Caco-2 (cell line): Measurements from ENCODE around the gene ITPKC. TPM values are rescaled to one million over a fixed set of nuclear protein-coding genes. Genes with fewer than 3 reads are reported as not detected.

ENCODE experiments used
- BruUV-seq: library from RNA; stranded (reverse); fragments of 400-500 nt; replicated peaks from 2 replicates; lab custom pipeline; 2021; lab: Mats Ljungman, UMichigan
- CTCF ChIA-PET: fragments of 300-600 bp; sonication (Branson Sonifier 250); formaldehyde crosslinking; loops from one replicate; lab custom pipeline; 2022; ENCODE audit warnings: antibody characterized with exemption; lab: Charles Lee
- POLR2A ChIA-PET: fragments of 300-600 bp; sonication (Branson Sonifier 250); formaldehyde crosslinking; loops from one replicate; lab custom pipeline; 2022; ENCODE audit warnings: antibody characterized with exemption; lab: Charles Lee
- DNase-seq, 2 experiments: peaks; one replicate each; pipeline versions ENCODE4 v3.0.0 to v3.0.0-alpha.2; 2020 to 2022
- H3K27me3 ChIP-seq: replicated peaks from 2 replicates; pipeline ENCODE4 v1.6.0; 2011; ENCODE audit warnings: low read length; ENCODE audit not compliant: control insufficient read depth, insufficient read depth
- H3K36me3 ChIP-seq: 2 replicates; pipeline ENCODE4 v1.5.1; 2011; ENCODE audit warnings: low read length; ENCODE audit not compliant: control insufficient read depth, insufficient read depth
- H3K4me1 ChIP-seq: fragments of 250-450 bp; sonication (Bioruptor Pico); 2 replicates; pipeline ENCODE4 v1.5.1; 2020; ENCODE audit warnings: mild to moderate bottlenecking
- H3K4me3 ChIP-seq: 2 replicates; pipeline ENCODE4 v1.5.1; 2011; ENCODE audit warnings: low read depth, mild to moderate bottlenecking, control low read depth, low read length
- H3K9me3 ChIP-seq: fragments of 250-450 bp; sonication (Bioruptor Pico); 2 replicates; pipeline ENCODE4 v1.5.1; 2020; ENCODE audit warnings: mild to moderate bottlenecking, moderate library complexity
- H3K27ac Mint-ChIP-seq: one replicate; pipeline ENCODE4 v1.8.0; 2022; ENCODE audit warnings: mixed read lengths; ENCODE audit not compliant: unreplicated experiment
- H3K27me3 Mint-ChIP-seq: one replicate; pipeline ENCODE4 v1.8.0; 2022; ENCODE audit warnings: mixed read lengths; ENCODE audit not compliant: insufficient read depth, unreplicated experiment
- H3K36me3 Mint-ChIP-seq: one replicate; pipeline ENCODE4 v1.8.0; 2022; ENCODE audit warnings: mild to moderate bottlenecking, mixed read lengths; ENCODE audit not compliant: insufficient read depth, unreplicated experiment
- H3K4me1 Mint-ChIP-seq: one replicate; pipeline ENCODE4 v1.8.0; 2022; ENCODE audit warnings: low read depth, mixed read lengths; ENCODE audit not compliant: unreplicated experiment
- H3K4me3 Mint-ChIP-seq: one replicate; pipeline ENCODE4 v1.8.0; 2022; ENCODE audit warnings: mild to moderate bottlenecking, moderate library complexity, mixed read lengths; ENCODE audit not compliant: unreplicated experiment
- H3K9me3 Mint-ChIP-seq: one replicate; pipeline ENCODE4 v1.8.0; 2022; ENCODE audit warnings: mixed read lengths; ENCODE audit not compliant: unreplicated experiment
- CTCF ChIP-seq, 2 experiments: fragments of 200-600 bp in 1 of 2; IDR thresholded peaks; 1 replicate in 1 of 2; 2 replicates in 1 of 2; pipeline versions ENCODE4 v1.5.1 to v1.8.0; 2011 to 2022; ENCODE audit warnings: antibody characterized with exemption in 1 of 2, control low read depth in 1 of 2, inconsistent platforms in 1 of 2, low read depth in 1 of 2, low read length in 1 of 2, mild to moderate bottlenecking in 1 of 2, moderate library complexity in 1 of 2; ENCODE audit not compliant: insufficient read depth in 1 of 2, severe bottlenecking in 1 of 2, unreplicated experiment in 1 of 2
- intact Hi-C: fragments of 100-400 bp; cut with micrococcal nuclease; formaldehyde crosslinking; loops from one replicate; pipeline ENCODE4 v1.10.0; 2022; ENCODE audit not compliant: unreplicated experiment
- total RNA-seq: library from RNA; stranded (reverse); gene quantifications from 2 replicates; pipeline ENCODE4 v1.2.3, GENCODE V29; 2022

The ITPKC gene
- total RNA-seq, 1 experiment from 2014 or later, result 31.2 TPM

GRCh38 chr19:40733149-40733548 is 16.2 kb downstream of the ITPKC start:
- Histone ChIP-seq H3K9me3 (no peaks in the 10 kb centered on the region), H3K27me3 (no peaks in the 10 kb centered on the region), H3K4me1 (no peaks in the 10 kb centered on the region), H3K36me3 (peaks cover 18% of the 10 kb centered on the region), H3K4me3 (no peak overlapping the region)
- TF ChIP-seq CTCF (IDR thresholded peaks at IDR 0.05; ENCODE audit: insufficient read depth in 1 of 2, low read depth in 1 of 2, low read length in 1 of 2, severe bottlenecking in 1 of 2, unreplicated experiment in 1 of 2), result no peak
- no peaks in the 10 kb centered on the region for H3K9me3 Mint-ChIP-seq
- POLR2A ChIA-PET, result interaction anchor here (0.6 to 1.2 kb wide), 3 partner anchors 10 to 45 kb away, joined by 3 to 5 read pairs (median 3); partner anchors contain the start of genes COQ8B, ITPKC and RAB4B
- no peaks in the 10 kb centered on the region for H3K27me3 Mint-ChIP-seq
- peaks cover 96% of the 10 kb centered on the region for H3K36me3 Mint-ChIP-seq
- peaks cover 14% of the 10 kb centered on the region for H3K4me1 Mint-ChIP-seq
- no peak overlapping the region for H3K4me3 Mint-ChIP-seq
- no peak overlapping the region for H3K27ac Mint-ChIP-seq
- DNase-seq, result no peak
- intact Hi-C loops, result no loop called here
- CTCF ChIA-PET, result interaction anchor here (1.4 kb wide), 1 partner anchor 16 kb away, joined by 3 read pairs; the partner anchor contains the start of genes COQ8B and ITPKC
- BruUV-seq, result no TSS peak

DNA sequence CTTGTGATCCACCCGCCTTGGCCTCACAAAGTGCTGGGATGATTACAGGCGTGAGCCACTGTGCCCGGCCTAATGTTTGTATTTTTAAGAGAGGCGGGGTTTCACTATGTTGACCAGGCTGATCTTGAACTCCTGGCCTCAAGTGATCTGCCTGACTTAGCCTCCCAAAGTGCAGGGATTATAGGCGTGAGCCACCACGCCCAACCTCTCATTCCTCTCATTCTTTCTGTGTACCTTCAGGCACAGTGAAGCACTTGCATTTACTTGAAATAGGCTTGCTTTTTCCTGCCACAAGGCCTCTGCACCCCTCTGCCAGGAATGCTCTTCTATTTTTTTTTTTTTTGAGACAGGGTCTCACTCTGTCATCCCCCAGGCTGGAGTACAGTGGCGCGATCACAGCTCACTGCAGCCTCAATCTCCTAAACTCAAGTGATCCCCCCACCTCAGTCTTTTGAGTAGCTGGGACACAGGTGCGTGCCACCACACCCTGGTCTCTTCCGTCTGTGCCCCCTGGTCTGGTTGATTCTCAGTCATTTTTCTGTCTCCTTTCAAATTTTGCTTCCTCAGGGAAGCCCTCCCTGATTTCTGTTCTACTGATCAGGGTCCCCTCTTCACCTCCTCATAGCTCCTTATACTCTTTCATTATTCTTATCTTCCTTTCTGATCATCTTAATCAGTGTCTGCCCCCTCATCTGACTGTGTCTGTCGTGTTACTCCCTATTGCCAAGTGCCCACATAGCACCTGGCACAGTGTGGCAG is 18.3 kb downstream of the ITPKC start:
- ChIA-PET CTCF (no interaction called here), POLR2A (interaction anchor here (1.1 kb wide), 1 partner anchor 10 kb away, joined by 3 read pairs; no protein-coding TSS in a partner anchor)
- intact Hi-C loops, result no loop called here
- no peak overlapping the region for H3K4me3 Mint-ChIP-seq
- no peaks in the 10 kb centered on the region for H3K9me3 ChIP-seq
- H3K4me1 Mint-ChIP-seq, result peaks cover 14% of the 10 kb centered on the region
- H3K36me3 Mint-ChIP-seq, result peaks cover 98% of the 10 kb centered on the region
- TF ChIP-seq CTCF (IDR thresholded peaks at IDR 0.05; ENCODE audit: insufficient read depth in 1 of 2, low read depth in 1 of 2, low read length in 1 of 2, severe bottlenecking in 1 of 2, unreplicated experiment in 1 of 2), result no peak
- no peaks in the 10 kb centered on the region for H3K9me3 Mint-ChIP-seq
- H3K27ac Mint-ChIP-seq, result peak overlapping the region; percentile 22
- H3K27me3 Mint-ChIP-seq, result no peaks in the 10 kb centered on the region
- H3K4me1 ChIP-seq, result no peaks in the 10 kb centered on the region
- peaks cover 18% of the 10 kb centered on the region for H3K36me3 ChIP-seq
- no peaks in the 10 kb centered on the region for H3K27me3 ChIP-seq
- H3K4me3 ChIP-seq, result no peak overlapping the region
- no TSS peak for BruUV-seq
- no peak for DNase-seq

- peaks cover 16% of the 10 kb centered on the region for H3K4me1 Mint-ChIP-seq
- BruUV-seq, result no TSS peak
- DNase-seq, result no peak
- POLR2A ChIA-PET, result no interaction called here
- H3K36me3 Mint-ChIP-seq, result peaks cover 98% of the 10 kb centered on the region
- H3K27me3 Mint-ChIP-seq, result no peaks in the 10 kb centered on the region
- Histone ChIP-seq H3K4me1 (no peaks in the 10 kb centered on the region), H3K4me3 (no peak overlapping the region), H3K36me3 (peaks cover 16% of the 10 kb centered on the region), H3K9me3 (no peaks in the 10 kb centered on the region), H3K27me3 (no peaks in the 10 kb centered on the region)
- CTCF ChIA-PET, result no interaction called here
- H3K9me3 Mint-ChIP-seq, result no peaks in the 10 kb centered on the region
- no peak overlapping the region for H3K27ac Mint-ChIP-seq
- no peak overlapping the region for H3K4me3 Mint-ChIP-seq
- intact Hi-C loops, result no loop called here
- no peak for TF ChIP-seq CTCF (IDR thresholded peaks at IDR 0.05; ENCODE audit: insufficient read depth in 1 of 2, low read depth in 1 of 2, low read length in 1 of 2, severe bottlenecking in 1 of 2, unreplicated experiment in 1 of 2)
These were observed 19.7 kb downstream of the ITPKC start for GRCh38 chr19:40736661-40737060.
